GM18519 (cell line): ENCODE results near the gene PI4KA.
"Not testable (repeated sequence)": the region's sequence is repeated elsewhere in the genome, so short reads cannot be mapped to it uniquely, and the experiment has no call there.

Experiments used
- ATAC-seq: cut with Tn5 transposase; IDR thresholded peaks from one replicate; pipeline ENCODE4 v1.9.1; 2021; ENCODE audit warnings: mild to moderate bottlenecking, moderate library complexity; ENCODE audit not compliant: unreplicated experiment, low FRiP score

Gene PI4KA

DNA sequence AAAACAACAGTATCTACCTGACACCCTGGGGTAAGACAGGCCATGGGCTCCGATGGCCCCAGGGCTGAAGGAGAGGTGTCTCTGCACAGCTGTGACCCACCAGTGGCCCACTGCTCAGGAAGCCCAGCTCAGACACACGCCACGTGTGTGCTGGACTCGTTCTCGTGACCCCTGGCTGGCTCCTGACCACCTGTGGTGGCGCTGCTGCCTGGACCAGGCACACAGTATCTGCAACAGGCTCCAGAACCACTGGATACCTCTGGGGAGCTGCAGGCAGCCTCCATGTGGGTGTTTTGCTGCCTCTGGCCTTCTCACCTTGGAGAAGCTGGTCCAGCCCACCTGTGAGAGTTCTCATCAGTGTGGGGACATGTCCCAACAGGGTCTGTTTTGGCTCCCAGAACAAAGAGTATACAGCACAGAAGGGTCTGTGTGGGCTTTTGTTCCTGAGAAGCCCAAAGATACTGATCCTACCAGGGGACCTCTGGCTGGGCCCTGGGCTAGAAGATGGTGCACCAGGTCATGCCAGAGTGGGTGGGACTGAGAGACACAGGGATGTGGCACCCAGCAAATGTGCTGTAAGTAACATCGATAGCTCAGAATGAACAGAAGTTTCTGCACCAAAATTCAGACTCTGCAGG lies 106.4 kb downstream of the PI4KA start:
- ATAC-seq: no peak

DNA sequence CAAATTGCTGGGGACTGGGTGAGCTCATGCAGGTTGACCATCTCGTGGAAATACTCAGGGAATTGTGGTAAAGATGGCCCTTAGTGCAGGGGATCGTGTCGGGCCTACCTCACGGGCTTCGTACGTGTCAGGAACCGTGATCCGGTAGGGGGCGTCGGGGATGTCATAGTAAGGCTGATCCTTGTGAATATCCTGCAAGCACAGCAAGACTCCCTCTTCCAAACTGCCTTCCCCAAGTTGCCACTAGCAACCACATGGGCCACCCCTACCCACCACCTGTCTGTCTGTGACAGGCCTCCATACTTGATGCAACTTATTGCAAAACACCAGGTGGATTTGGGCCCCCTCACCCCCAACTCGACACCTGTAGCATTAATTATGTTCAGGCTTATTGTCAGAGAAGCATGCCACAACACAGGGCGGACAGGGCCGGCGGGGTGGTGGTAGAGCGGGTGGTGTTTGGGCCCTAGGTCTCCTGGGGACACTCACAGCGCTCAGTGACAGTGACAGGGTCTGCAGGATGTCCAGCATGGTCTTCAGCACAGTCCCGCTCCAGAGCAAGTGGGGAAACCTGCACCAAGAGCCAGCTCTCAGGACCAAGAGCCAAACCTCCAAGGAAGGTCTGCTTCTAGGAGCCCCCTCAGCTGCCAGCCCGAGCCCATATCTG lies 107.3 kb downstream of the PI4KA start:
- ATAC-seq: no peak

DNA sequence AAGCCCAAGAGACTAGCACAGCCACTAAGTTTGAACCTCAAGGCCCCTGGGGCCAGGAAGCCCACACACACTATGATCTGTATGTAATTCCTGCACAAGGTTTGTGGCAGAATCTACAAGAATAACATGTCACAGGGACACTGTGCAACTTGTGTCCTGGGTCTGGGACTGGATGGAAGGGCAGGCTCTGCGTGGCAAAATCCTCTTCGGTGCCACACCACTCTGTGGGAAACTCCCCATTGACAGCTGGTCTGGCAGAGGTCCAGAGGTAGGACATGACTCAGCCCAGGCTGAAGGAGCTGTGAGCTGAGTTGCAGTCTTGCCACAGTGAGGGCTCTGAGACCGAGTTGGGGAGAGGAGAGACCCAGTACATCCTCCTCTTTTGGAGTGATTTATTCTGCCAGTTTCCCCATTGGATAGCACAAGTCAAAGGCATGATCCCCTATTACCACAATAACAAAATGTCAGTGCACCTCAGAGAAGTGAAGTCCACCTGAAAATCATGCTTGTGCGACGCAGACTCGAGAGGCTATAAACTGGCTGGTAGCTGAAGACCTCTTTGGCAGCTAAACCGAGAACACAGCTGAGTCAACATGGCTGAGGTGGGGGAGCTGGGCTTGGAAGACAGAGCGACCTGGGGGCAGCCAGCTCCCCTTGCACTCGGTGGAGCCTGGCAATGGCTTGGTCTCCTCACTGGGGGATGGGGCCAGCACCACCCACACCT lies 108.0 kb downstream of the PI4KA start:
- ATAC-seq: no peak

DNA sequence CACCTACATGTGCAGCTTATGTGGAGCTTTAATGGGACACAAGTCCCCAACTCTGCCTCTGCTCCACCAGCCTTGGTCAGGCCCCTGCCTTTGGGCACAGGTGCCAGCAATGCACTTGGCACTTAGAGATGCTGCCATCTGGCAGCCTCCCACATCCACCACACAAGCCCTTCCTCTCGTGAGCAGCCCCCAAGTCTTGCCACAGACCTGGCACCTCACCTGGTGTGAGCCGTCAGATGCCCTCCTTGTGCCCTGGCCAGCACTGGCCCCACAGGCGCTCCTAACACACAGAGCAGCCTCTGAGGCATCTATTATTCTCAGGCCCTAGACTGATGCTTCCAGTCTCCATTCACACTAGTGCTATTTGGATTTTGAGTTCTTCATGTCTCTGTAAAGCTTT lies 109.2 kb downstream of the PI4KA start:
- no peak for ATAC-seq

DNA sequence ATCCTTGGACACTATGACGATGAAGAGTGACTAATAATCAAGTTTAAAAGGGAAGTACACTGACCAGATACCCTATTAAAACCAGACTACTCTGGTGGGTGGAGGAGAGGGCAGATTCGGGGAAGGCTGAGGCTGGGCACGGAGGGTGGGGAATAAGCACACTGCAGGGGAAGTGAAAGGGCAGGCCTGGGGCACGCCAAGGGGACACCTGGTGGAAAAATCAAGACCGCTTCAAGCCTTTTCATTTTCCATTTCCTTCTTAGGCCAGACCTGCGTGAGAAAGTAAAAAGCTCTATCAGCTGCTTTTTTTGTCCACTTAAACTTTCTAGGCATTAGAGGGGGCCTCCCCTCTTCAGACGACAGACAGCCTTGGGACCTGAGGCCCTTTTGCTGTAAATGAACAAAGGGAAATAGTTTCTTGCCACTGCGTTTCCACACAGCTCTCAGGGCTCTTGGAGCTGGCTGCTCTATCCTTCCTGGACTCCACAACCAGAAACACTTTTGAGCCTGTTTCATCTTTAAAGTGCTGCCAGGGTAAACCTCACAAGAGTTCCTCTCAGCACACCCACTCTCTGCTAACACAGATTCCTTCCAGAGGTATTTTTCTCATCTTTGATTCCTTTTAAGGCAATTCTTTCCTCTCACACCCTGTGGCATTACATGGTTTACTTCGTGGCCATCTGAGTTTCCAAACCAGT lies 109.7 kb downstream of the PI4KA start:
- ATAC-seq: no peak

DNA sequence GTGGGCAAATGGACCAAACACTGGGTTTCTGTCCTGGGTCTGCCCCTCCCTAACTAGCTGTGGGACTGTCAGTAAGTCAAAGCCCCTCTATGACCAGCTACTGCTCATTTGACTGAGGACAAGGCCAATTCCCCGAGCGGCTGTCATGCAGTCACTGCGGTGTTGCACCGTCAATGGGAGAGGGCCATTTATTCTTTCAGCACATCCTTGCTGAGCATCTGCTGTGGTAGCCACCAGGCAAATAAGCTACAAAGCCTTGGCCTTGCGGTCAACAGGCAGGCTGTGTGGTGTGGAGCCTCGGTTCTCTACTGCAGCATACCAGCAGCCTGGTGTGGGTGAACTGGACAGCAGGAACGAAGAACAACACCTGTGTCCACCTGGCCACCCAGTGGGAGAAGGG lies 110.5 kb downstream of the PI4KA start:
- ATAC-seq: no peak

DNA sequence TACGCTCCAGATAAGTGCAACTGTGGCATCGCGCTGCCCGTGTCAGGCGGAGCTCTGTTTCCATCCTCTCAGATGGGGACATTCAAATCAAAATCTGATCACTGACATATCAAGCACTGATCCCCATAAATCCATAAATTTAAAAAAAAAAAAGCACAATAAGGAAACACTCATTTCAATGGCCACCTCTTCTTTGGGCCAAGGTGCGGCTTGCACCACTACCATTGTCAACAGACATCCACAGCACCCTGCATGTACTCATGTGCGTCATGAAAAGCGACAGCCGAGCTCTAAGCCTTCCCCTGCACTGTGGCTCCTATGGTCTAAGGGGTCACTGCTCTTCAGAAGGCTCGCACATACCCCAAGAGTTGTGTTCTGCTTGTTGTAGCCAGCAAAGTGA lies 111.4 kb downstream of the PI4KA start:
- no peak for ATAC-seq

DNA sequence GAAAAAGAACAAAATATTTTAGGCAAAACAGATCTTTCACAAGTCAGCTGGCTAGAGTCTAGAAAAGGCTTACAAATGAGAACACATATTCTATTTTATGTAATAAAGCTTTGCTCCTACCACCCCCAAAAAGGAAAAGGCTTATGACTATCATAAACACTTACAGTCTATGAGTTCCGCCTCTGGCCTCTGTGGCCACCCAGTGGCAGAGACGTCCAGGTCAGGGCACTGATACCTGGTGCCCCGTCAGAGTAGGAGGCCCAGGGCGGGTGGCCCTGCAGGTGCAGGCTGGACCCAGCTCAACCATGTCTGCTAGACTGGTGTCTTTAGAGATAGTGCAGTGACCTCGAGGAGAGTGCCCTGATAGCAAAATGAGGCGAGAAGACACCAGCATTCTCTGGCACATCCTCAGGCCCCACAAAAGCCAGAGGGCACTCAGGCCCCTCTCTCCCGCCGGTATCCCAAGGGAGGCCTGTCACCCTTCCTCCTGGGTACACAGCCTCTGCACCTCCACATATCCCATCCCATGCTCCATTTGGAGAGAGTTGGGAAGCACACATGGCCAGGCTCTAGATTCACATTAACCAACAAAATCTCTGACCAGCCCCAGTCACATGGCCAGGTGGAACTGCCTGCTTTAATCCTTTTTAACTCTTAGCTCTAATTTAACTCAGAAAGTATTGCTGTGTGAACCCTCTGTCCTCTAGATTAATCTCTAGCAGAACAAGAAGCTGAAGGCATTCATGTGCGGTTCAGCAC lies 112.0 kb downstream of the PI4KA start:
- no peak for ATAC-seq

DNA sequence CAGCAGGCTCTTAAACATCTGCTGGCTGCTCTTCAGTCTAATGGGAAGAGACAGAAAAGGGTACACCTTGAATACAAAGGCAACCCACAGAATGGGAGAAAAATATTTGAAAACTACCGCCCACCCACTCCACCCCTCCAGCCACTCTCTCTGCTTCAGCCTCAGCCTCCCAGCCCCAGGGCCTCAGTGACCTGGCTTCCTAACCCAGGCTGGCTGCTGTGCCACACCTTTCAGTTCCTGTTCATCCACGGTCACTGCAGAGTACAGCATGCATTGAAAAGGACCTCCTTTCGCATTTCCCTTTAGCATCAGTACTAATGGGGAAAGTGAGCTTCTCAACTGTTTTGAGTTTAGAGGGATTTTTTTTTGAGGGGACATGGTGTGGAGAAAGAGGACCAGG lies 113.5 kb downstream of the PI4KA start:
- ATAC-seq: no peak

DNA sequence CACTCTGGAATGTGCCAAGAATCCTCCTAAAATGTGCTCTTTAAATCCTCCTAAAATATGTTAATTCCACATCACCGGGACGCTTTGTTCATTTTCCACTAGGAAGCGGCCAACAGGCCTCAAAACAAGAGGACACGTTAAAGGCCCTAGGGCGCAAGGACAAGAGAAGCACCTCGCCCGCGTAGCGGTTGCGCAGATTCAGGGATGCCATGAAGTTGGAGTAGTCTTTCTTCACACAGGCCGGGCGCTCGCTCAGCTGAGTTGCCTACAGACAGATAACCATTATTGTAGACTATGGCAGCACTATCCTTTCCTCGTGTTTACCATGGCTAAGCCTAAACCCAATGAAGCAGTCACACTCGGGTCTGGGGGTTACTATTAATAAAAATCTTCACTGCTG lies 114.2 kb downstream of the PI4KA start:
- no peak for ATAC-seq

DNA sequence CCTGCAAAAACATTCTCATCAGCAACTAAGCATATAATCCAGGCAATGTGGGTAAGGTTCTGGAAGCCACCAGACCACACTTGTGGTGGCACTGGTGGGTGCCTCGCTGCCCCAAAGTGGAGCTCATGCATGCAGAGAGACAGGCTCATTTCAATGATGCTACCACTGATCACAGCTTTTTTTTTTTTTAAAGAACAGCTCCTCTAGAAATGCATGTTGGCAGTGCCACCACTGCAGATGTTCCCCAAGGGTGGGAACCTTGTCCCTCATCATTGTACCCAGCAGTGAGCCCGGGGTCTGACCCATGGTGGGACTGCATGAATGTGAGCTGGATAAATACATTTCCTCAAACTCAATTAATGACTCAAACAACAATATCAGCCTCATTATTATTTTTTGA lies 115.8 kb downstream of the PI4KA start:
- no peak for ATAC-seq

DNA sequence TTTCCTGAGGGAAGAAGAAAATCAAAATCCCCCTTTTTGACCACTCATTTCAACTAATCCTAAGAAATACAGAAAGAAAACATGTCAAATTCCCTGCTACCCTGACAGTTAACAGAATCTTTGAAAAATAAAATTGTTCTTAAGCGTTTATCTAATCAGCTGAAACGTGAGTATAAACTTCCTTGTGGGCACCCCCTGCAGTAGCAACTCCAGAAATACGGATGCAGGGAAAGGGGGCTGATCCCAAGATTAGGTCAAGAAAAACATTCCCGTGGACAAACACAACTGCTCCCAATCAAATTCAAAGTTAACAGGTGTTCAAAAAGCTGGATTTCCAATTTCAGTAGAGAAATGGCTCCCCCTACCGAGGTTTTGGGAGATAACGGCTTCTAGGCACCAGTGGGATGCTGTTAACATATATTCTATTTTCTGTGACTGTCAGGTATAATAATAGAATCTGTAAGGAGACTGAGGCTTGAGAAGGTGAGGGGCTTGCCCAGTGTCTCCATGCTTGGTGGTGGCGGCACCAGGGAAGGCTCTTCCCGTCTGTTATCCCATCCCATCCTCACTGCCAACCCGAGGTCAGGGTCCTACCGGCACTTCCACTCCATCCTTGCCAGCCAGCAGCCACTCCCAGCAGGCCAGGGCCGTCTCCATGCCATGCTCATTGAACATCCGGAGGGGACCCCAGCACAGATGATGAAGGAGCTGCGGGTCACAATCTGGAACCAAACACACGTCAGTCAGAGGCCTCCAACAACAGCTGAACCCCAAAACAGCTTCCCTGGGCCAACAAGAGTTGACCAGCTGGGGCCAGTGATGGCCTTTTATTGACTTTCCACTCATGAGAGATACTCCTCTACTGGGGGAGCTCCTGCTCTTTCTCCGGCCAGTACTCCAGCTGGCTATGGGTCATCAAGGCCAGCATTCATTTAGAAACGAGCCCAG lies 116.7 kb downstream of the PI4KA start:
- ATAC-seq: no peak

DNA sequence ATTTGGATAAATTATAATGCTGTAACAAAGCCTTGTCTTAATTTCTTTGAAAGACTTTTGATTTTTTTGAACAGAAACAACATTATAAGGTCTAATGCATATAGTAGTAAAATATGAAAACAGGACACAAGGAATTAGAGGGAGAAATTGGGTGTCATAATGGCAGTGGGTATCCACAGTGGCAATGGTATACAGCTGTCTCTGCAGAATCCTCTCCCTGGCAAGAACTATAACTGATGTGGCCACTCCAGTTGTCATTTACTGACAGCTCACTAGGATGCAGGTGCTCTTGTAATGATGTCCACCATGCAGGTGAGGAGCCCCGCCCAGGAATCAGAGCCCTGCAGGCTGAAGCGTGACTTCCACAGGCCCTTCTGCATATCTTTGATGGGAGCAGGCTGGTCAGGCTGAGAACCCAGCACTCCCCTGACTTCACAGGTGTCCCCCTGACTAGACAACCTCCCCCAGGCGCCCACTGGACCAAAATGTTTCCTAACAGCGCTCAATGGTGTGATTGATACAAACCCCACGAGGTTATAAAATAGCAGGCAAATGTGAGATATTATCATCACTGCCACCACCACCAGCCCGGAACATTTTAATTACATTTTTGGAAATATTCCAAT lies 117.5 kb downstream of the PI4KA start:
- ATAC-seq: no peak

DNA sequence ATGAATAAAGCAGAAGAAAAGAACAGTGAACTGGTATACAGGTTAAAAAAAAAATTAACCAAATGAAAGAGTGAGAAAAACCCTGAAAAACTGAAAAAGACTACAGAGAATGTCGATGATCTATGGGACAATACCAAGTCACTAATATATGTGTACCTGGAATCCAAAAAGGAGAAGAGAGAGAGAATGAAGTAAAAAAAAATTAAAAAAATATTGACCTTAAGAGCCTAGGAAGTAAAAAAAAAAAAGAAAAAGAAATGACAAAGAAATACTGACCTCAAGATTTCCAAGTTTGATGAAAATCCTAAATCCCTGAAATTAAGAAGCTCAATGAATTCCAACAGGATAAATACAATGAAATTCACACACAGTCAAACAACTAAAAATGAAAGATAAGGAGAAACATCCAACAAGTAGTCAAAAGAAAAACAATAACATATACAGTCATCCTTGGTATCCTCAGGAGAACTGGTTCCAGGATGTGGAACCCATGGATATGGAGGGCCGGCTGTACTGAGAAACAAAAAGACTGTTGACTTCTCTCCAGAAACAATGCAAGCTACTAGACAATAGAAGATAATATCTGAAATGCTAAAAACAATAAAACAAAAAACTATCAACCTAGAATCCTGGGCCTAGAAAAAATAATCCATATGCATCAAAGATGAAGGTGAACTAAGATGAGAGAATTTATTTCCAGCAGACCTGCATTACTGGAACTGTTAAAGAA lies 118.2 kb downstream of the PI4KA start:
- ATAC-seq: no peak

DNA sequence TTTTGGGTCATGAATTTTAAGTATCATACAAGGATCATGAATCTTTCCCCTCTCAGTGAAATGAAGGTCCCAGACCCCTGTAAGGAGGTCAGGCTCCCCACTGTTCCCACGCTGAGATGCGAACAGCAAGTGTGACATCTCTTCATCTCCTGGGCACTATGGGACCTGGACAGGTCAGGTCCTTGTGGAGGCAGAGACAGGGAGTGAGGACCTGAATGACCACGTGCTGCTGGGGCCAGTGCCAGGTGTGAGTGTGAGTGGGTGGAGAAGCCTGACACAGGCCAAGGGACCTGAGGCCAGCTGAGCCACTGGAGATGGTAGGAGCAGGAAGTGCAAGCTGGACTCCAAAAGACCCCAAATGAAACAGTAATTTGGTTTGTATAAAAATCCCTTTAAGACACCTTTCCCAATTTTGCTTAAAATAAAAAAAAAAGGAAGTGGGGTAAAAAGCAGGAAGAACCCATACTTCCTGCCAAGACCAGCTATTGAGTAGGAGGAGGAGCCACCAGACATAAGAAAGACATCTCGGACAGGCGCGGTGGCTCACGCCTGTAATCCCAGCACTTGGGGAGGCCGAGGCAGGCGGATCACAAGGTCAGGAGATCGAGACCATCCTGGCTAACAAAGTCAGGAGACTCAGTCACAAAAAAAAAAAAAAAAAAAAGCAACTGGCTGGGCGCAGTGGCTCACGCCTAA lies 120.1 kb downstream of the PI4KA start:
- no peak for ATAC-seq

DNA sequence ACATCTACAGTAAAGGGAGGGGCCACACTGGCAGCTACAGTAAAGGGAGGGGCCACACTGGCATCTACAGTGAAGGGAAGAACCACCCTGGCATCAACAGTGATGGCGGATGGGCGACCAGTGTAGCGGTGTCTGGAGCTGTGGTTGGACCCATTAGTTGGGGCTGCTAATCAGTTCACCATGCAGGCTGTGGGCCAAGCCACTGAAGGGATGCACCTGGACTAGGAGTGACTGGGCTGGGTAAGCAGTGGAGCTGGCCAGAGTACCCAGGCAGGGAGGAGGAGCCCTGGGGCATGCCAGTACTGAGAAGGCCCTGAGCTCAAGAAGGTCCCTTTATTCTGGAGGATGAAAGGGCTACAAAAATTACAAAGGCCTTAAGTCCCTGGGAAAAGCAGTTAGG lies 121.7 kb downstream of the PI4KA start:
- ATAC-seq: not testable (repeated sequence)

DNA sequence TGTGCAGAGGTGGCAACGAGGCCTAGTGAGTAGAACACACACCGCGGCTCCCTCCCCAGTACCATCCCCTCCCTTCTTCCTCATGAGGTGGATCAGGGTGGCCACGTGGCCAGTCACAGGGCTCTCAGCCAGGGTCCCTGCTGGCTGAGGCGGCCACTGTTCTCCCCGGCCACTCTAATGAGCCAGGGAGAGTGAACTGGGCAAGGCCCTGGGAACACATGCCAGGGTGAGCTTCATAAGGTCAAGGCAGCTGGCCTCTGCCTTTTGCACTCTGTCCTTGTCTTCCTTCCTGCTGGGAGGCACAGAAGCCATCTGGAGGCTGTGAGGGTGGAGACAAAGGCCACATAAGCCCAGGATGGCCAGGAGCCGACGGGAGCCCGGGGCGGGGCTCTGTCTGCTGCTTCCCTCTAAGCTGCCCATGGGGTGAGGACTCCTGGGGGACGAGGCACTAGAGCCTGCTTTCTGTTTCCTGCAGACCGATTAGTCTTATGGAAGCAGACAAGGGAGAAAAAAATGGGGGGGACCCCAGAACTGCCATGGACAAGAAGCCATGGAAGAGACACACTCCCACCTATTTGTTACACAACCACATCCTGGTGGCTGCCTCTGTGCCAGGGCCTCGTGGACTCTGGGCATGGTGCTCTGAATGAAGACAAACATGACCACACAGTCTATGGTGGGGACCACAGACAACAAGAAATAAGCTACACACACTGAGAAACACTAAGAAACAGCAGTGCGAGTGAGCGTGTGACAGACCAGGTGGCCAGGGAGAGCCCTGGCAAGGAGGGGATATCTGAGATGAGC lies 123.1 kb downstream of the PI4KA start:
- not testable (repeated sequence) for ATAC-seq
